Measurements from ENCODE around the gene C1orf115.

GRCh38 chr1:220733086-220733601, 43.0 kb downstream of the C1orf115 start:
- TF ChIP-seq CTCF (IDR thresholded peaks at IDR 0.05; ENCODE audit: low read length) (peak; percentile 95), EZH2 (optimal IDR thresholded peaks at IDR 0.05; ENCODE audit: low read depth, low read length) (no peak)
